ENCODE results near the gene GAB1.

The GAB1 gene

DNA sequence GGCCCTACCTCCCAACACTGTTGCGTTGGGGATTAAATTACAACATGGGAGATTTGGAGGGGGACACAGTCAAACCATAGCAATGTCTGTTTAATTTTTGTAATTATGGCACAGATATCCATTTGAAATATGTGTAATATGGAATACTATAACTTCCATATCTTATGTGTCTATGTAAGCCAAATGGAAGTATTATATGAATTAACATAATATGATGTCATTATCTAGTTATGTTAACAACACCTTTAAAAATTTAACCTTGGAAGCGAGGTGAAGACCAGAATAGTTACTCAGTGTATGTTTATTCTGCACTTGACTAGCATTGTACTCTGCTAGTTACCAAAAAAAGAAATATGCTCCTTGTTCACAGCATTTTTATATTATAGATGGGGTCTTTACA, 181.1 kb downstream of the GAB1 start:
- Histone ChIP-seq H2AFZ (ENCODE audit: low read depth) (no peak overlapping the region), H3K4me2 (no peak overlapping the region), H4K20me1 (ENCODE audit: insufficient read depth) (peaks cover 7% of the 10 kb centered on the region; the same call in 1 of the 2 replicates), H3K36me3 (ENCODE audit: insufficient read depth) (peaks cover 15% of the 10 kb centered on the region; the same call in 1 of the 2 replicates), H3K9ac (no peak overlapping the region), H3K27me3 (ENCODE audit: insufficient read depth, low read depth) (no peaks in the 10 kb centered on the region), H3K27ac (no peak overlapping the region), H3K4me3 (IDR thresholded peaks at IDR 0.05; ENCODE audit: insufficient read depth, low read depth, low read length) (no peak overlapping the region), H3K4me1 (ENCODE audit: low read depth, poor library complexity, severe bottlenecking) (peaks cover 39% of the 10 kb centered on the region), H3K79me2 (ENCODE audit: insufficient read depth, low read depth) (peaks cover 83% of the 10 kb centered on the region)
- TF ChIP-seq, protein P1, sequence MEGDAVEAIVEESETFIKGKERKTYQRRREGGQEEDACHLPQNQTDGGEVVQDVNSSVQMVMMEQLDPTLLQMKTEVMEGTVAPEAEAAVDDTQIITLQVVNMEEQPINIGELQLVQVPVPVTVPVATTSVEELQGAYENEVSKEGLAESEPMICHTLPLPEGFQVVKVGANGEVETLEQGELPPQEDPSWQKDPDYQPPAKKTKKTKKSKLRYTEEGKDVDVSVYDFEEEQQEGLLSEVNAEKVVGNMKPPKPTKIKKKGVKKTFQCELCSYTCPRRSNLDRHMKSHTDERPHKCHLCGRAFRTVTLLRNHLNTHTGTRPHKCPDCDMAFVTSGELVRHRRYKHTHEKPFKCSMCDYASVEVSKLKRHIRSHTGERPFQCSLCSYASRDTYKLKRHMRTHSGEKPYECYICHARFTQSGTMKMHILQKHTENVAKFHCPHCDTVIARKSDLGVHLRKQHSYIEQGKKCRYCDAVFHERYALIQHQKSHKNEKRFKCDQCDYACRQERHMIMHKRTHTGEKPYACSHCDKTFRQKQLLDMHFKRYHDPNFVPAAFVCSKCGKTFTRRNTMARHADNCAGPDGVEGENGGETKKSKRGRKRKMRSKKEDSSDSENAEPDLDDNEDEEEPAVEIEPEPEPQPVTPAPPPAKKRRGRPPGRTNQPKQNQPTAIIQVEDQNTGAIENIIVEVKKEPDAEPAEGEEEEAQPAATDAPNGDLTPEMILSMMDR (conservative IDR thresholded peaks at IDR 0.05; ENCODE audit: low read depth, low read length): no peak

Data from KMS-11 (cell line).